Fibroblast of the conjunctiva (primary cell): ENCODE results near the gene VWA8.
A peak's percentile ranks its signal among the peaks of the same experiment; 100 is the strongest.
"Not testable (repeated sequence)": the region's sequence is repeated elsewhere in the genome, so short reads cannot be mapped to it uniquely, and the experiment has no call there.

ENCODE experiments used
- DNase-seq: peaks from one replicate; pipeline ENCODE4 v3.0.0-alpha.2; 2010; ENCODE audit warnings: low read depth

The VWA8 gene

DNA sequence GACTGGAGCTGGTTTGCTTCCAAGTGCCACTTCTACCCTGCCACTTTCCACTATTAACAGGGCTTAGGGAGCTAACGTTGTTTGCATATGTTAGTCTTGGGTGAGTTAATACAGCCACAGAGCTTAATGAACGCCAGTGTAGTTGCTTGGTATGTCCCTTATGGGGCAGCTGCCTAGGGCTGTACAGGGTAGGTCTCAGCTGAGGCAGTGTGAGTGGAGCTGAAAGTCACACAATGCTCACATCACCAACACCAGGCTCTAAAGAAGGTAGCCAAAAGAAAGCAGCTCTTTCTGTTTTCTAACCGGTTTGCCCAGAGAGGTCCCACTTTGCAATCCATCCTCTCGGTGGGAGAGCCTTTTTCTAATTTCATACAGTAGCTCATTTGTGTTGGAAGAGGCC lies 317.4 kb downstream of the VWA8 start:
- no peak for DNase-seq

DNA sequence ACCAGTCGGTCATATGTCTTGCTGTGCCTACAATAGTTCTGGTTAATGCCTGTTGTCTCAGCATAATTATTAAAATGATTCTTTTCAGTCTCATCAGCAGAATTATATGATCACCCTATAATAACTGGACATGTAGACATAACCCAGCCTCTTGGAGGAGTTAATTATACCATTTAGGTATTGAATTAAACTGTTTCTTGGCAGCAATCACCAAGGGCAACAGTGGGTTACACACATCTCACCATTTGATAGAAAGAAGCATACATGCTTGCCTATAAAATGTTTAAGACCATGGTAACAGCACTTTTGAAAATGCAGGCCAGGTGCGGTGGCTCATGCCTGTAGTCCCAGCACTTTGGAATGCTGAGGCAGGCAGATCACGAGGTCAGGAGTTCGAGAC lies 318.9 kb downstream of the VWA8 start:
- DNase-seq: no peak

DNA sequence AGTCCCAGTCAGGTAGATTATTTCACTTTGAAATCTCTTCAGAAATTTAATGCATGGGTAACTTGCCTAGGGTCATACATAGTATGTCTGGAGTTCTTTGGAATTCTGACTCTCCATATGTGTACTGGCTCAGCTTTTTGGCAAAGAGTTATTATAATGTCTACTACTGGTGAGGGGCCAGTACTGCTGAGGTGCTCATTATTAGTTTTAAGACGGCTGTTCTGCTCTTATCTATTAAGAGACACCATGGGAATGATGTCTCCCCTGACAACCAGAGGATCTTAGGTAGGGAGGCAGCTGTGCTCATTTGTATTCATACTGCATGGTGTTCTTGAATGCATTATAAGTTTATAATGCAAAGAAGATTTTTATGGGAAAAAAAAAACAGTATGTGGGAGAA lies 319.5 kb downstream of the VWA8 start:
- no peak for DNase-seq

- DNase-seq: no peak
These were observed 320.7 kb downstream of the VWA8 start for GRCh38 chr13:41639955-41640780.

DNA sequence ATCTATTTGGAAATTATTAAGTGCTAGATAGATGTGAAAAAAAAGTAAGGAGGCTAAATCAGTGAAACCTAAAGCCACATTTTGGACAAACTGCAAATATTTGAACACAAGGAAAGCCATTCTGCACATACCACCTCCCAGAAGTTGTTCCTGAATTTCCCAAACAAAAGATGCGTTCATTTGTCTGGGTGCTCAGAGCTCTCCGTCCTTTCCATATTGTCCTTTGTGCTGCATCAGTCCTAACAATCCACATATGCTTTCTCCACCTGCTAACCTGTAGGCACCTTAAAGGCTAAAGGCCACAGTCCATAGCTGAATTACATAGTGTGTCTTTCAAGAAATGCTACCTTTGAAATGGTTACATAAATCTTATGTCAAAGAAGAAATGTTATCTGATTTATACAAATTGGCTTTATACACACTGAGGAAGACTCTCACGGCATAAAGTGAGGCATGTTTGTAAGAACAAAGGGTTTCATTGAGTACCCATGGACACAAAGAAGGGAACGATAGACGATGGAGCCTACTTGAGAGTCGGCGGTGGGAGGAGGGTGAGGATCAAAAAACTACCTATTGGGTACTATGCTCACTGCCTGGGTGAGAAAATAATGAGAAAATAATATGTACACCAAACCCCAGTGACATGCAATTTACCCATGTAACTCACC lies 321.5 kb downstream of the VWA8 start:
- no peak for DNase-seq

- no peak for DNase-seq
These were observed 323.3 kb downstream of the VWA8 start for GRCh38 chr13:41637586-41637985.

GRCh38 chr13:41637032-41637431 lies 323.9 kb downstream of the VWA8 start:
- not testable (repeated sequence) for DNase-seq

DNA sequence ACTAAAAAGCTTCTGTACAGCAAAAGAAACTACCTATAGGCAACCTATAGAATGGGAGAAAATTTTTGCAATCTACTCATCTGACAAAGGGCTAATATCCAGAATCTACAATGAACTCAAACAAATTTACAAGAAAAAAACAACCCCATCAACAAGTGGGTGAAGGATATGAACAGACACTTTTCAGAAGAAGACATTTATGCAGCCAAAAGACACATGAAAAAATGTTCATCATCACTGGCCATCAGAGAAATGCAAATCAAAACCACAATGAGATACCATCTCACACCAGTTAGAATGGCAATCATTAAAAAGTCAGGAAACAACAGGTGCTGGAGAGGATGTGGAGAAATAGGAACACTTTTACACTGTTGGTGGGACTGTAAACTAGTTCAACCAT lies 324.3 kb downstream of the VWA8 start:
- DNase-seq: not testable (repeated sequence)

GRCh38 chr13:41634407-41634806 lies 326.5 kb downstream of the VWA8 start:
- no peak for DNase-seq

DNA sequence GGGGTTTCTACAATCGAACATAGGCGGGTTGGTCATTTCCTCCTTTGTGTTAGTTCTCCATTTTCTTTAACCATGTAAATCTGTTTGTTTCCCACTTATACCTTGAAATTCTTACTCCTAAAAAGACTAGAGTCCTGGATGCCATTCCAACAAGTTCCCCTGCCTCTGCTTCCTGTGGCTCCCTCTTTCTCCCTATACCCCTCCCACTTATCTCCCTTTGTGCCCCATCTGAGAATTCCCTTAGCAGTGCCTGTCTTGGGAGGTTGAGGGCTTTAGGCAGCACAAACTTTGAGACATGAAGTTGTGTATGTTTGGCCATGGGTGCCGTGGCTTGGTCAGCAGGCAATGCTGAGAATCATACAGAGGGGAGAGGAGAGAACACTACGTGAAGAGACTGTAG lies 327.1 kb downstream of the VWA8 start:
- DNase-seq: no peak

DNA sequence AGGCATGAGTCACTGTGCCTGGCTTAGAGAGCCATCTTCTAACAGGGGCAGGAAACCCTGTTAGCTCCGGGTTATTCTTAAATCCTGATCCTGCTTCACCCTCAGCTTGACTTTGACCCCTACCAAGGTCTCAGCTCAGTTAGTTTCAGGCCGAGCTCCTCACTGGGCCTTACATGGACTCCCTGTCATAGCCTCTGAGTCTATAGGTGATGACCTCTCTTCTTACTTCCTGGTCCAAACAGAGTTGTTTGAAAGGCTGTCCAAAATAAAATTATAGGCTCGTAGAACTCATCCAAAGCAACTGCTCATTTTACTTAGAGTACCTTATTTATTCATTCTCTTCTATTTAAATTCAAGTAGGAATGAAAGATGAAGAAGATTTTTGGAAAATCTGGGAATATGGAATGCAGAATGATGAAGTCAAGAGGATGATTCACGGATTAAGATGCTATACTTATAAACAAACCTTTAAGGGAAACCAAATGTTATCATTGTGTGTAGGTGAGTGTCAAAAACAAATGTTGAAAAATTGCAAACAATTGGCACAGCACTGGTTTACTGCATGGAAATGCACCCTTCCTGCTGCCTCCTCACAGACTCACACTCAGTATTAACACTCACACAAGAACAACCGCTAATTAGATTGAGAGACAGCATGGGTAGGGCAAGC lies 329.5 kb downstream of the VWA8 start:
- DNase-seq: no peak

DNA sequence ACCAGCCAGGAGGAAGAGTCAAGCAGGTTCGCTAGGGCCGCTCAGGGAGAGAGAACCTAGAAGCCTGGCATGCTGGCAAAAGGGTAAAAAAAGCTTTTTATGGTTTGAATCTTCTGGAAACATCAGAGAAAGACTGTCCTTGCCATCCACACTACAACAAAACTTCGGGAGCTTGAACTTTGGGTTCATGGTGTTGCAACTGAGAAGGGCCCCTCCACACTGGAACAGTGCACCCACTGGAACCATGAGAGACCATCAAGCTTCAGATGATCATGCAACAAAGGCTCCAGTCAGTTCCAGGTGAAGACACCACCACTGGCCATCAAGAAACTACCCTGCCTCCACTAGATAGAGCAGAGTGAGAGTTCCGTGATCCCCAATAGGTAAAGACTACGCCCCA lies 333.5 kb downstream of the VWA8 start:
- DNase-seq: no peak

- DNase-seq: no peak
These were observed 336.9 kb downstream of the VWA8 start for GRCh38 chr13:41624041-41624440.

DNA sequence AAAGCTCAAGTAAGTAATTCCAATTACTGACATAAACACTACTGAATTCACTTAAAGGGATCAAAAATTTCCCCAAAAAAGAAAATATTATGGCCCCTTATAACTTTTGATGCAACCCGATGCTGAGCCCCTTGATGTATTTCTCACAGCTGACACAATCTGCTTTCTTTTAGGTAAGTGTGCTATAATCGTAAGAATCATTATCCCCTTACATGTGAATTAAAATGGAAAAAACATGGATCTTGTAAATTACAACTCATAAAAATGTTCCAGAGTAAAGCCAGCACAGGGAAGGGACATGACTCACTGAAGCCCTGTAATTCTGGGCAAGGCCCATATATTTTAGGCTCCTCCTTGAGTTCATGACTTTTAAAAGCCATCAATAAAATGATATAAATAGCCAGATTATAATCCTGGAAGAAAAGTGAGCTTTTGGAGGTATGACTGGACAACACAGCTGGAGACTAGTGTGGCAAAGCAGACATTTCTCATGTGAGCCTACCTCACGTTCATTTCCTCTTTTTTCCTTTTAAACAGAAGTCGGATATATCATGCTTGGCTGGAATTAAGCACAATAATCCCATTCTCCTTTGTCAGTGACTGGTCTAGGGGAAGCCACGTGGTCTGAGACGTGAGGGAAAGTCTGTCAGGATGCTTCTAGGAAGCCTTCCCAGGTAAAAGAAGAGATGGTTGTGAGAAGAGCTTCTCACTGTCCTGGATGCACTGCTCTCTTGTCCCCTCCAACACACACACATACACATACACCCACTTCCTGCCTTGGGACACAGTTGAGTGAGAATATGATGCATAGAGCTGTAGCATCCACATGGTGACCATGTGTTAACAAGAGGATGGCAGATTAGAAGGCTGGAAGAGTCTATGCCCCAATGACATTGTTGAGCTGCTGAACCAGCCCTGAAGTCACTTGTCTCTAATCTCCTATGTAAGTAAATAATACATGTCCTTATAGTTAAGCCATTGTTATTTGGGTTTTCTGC lies 338.2 kb downstream of the VWA8 start:
- no peak for DNase-seq

- no peak for DNase-seq
These were observed 339.0 kb downstream of the VWA8 start for GRCh38 chr13:41621716-41622431.

DNA sequence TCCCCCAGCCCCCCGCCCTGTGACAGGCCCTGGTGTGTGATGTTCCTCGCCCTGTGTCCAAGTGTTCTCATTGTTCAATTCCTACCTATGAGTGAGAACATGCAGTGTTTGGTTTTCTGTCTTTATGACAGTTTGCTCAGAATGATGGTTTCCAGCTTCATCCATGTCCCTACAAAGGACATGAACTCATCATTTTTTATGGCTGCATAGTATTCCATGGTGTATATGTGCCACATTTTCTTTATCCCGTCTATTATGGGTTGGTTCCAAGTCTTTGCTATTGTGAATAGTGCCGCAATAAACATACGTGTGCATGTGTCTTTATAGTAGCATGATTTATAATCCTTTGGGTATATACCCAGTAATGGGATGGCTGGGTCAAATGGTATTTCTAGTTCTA lies 343.3 kb downstream of the VWA8 start:
- not testable (repeated sequence) for DNase-seq

DNA sequence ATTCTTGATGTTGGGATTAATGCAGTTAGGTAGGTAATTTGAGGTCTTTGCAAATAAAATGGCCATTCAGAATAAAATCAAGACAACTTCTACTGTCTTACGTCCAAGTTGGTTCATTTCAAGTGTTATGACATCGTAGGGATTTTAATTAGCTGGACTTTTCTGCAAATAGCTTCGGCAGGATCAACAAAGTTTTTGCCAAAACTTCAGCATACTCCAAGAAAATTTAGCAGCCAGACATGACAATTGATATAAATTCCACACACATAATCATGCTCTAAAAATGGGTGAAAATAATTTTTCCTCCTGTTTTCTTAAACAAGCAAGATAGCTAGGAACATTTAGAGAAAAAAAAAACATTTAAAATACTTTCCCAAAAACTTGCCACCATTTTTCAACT lies 344.8 kb downstream of the VWA8 start:
- no peak for DNase-seq

GRCh38 chr13:41615528-41615855 lies 345.4 kb downstream of the VWA8 start:
- no peak for DNase-seq

- DNase-seq: no peak
These were observed 346.0 kb downstream of the VWA8 start for GRCh38 chr13:41614671-41615527.

- DNase-seq: peak; percentile 40
These were observed 346.8 kb downstream of the VWA8 start for GRCh38 chr13:41613984-41614661.
